OCI-LY3 (cell line): ENCODE results near the gene WDPCP.

ENCODE experiments used
- EZH2phosphoT487 ChIP-seq: fragments of 200-600 bp; shearing (Covaris generic); IDR thresholded peaks from 2 replicates; pipeline ENCODE4 v1.6.1; 2018; ENCODE audit warnings: antibody characterized with exemption, mixed run types, low read depth
- TF ChIP-seq, protein P1 (sequence below): fragments of 200-600, 300-600 bp; sonication (generic); IDR thresholded peaks from 2 replicates; pipeline ENCODE4 v1.5.1; 2014; ENCODE audit warnings: antibody characterized with exemption, low read length, low read depth

GRCh38 chr2:63192889-63193774 is 395.1 kb downstream of the WDPCP start:
- TF ChIP-seq, protein P1, sequence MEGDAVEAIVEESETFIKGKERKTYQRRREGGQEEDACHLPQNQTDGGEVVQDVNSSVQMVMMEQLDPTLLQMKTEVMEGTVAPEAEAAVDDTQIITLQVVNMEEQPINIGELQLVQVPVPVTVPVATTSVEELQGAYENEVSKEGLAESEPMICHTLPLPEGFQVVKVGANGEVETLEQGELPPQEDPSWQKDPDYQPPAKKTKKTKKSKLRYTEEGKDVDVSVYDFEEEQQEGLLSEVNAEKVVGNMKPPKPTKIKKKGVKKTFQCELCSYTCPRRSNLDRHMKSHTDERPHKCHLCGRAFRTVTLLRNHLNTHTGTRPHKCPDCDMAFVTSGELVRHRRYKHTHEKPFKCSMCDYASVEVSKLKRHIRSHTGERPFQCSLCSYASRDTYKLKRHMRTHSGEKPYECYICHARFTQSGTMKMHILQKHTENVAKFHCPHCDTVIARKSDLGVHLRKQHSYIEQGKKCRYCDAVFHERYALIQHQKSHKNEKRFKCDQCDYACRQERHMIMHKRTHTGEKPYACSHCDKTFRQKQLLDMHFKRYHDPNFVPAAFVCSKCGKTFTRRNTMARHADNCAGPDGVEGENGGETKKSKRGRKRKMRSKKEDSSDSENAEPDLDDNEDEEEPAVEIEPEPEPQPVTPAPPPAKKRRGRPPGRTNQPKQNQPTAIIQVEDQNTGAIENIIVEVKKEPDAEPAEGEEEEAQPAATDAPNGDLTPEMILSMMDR, result no peak
- no peak for TF ChIP-seq EZH2phosphoT487
